IPS-NIHi11 (cell line): ENCODE data around the gene AGBL4.
A peak's percentile ranks its signal among the peaks of the same experiment; 100 is the strongest.

Experiments used
- DNase-seq: peaks from one replicate; pipeline ENCODE4 v3.0.0; 2012; ENCODE audit warnings: mixed read lengths, low spot score

Gene AGBL4

DNA sequence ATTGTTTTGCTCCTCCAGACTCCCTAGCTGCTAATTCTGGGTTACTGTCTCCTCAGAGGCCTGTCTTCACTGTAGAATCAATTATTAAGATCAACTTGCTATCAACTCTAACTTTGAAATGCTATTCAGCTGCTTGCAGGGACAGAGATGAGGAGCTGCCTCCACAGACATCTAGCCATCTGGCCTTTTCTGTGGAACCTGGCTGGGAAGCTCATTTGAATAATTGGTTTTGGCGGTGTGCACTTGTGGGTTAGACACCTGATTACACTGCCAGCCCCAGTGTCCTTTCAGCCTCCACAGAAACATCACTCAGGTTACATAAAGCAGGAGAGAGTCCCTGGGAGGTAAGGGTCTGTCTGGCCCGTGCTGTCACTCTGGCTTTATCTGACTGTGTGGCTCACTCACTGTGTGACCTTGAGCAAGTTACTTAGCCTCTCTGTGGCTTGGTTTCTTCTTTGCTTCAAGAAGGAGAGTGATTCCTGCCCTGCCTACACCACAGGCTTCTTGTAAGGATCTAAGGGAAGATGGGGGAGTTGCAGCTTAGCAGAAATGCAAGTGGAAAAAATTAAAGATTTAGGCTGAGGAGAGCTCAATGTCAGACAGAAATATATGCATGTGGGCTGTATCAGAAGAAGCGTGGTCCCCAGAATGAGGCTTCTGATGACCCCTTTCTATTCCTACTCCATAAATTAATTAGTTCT, 1378.7 kb downstream of the AGBL4 start:
- no peak for DNase-seq

DNA sequence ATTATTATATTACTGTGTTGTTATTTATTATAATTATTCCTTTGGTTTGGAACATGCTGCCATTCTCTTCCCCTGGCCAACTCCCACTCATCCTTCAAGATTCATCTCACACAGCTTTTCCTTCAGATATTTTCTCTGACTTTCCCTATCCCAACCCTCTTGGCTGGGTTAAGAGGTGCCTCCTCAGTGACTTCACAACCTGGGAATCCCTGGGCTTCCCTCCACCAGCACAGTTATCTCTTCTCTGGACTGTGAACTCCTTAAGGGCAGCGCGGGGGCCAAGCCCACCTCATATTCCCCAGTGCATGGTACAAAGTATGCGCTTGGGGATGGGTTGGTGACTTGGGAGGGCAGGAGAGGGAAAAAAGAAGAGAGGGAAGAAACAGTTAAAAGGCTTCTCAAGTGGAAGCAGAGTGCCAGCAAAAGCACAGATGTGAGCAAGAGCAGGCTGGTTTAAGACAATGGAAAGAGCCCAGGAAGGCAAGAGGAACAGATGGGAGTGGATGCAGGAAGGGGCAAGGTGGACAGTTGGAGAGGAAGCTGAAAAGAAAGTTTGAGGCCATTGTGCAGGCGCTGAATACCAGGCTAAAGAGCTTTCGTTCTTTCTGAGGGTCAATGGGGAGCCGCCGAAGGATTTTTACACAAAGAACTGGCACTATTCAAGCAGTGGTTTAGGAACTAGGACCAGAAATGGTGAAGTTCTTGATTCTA, 1379.4 kb downstream of the AGBL4 start:
- DNase-seq, result no peak

DNA sequence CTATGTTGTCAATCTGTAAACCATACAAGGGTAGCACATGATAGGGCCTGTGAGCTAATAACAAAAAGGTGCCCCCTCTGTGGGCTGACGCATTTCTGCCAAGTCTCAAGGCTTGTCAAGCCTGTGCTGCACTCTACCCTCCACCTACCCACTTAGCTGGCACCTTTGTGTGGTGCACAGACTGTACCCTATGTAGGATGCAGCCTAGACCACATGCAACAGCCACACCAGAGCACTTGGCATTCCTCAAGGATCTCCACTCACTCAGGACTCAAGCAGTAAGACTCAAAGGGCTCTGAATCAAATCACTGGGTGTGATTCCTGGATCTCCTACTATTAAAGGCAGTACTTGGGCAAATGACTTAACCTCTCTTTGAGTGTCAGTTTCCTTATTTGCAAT, 1380.6 kb downstream of the AGBL4 start:
- no peak for DNase-seq

DNA sequence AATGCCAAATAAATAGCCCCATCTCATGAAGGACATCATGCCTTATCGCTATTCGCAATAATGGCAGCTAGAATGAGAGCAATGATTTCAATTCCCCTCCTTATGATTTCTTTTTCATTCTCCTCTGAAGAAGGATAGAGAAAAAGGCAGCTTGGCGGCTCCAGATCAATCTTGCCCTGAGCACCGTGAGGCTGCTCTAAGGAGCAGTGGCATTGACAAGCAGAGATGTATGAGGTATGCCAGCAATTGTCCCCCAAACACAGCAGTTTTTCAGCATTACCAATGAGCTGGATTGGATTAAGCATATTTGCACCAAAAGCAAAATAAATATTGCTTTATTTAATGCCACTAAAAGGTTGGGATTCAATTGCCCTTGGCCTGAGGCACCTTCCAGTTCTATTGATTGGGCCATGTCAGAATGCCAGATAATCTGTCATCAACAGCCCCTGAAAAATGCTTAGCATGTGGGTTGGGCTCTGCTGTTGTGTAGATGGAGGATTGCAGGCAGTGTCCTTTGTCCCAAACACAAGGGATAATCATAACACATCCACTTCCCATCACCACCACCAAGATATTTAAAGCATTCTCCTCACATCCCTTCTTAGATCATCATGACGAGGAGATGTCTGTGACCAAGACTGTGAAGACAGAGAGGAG, 1382.8 kb downstream of the AGBL4 start:
- DNase-seq, result no peak

DNA sequence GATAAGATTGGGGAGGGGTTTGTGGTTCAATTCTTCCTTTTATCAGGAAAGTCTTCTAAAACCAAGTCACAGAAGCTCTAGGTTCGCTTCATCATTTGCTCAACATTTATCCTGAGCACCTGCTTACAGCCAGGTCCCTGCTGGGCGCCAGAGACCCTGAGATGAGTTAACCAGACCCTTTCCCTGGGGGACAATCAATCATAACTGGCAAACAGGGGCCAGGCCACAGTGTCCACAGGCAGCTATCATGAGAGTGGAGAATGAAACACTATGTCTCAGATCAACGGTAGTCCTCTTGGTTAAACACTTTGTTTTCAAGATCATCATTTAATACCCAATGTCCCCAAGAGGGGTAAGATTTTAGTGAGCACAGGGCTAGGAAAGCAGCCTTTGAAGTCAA, 1393.9 kb downstream of the AGBL4 start:
- DNase-seq, result no peak

DNA sequence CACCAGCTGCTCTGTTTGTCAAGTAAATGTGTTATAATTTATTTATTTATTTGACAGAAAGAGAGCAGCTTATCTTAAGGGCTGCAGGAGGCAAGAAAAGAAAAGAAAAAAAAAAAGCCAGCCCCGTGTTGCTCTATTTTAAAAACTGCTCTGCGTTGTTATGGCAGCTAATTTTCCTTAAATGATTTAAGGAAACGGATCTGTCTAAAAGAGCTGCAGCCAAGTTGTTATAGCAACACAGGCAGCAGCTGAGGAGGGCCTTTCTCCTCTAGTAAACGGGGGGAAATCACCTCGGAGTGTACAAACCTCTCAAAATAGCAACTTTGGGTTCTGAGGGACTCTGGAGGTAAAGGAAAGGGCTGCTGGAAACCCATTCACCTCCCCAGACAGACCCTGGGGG, 1396.3 kb downstream of the AGBL4 start:
- DNase-seq, result no peak

DNA sequence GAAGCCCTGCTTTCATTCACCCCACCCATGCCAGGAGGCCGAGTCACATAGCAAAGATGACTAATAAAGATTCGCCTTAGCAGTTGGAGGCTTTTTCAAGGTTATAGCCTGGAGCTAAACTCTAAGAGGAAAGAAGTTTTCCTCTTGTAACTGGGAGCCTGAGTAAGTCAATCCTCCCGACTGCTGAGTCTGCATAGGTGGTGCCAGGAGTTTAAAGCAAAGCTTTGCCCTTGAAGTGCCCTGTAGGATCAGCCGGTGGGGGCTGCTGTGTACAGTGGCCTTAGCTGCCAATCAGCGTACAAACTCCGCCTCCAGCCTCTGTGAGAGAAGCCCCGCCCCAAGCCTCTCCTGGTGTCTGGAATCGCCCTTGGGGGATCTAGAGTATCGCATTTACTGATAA, 1404.2 kb downstream of the AGBL4 start:
- DNase-seq, result peak; percentile 76

DNA sequence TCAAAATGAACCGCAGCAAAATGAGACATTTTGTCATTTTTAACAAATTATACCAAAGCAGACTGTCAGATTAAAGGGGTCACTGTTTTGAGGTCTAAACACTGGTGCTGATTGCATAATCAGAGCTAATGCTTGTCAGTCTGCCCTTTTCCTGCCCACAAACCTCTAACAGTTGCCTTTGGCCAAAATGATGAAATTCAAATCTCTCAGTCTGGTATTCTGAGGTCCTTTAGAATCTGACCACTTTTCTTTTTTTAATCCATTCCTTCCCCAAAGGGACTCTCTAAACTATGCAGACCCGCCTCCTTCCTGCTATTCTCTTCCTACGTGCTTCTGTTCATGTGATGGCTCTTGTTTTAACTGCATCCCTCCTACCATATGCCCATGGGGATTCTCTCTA, 1406.5 kb downstream of the AGBL4 start:
- no peak for DNase-seq

DNA sequence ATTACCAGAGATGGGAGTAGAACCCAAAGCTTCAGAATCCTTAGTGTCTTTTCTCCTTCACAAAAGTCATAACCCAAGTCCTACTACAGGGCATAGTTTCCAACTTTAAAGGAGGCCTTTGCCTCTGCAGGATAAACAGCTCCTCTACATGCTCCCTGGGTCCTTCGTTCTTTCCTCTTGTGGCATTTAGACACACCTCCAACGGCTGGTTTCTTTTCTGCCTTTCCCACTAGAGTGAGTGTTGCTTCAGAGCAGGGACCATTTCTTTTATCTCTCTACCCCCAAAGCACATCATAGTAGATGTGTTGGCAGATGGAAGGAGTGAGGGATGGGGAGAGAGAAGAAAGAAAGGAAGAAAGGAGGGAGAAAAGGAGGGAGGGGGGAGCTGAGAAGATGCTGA, 1407.0 kb downstream of the AGBL4 start:
- no peak for DNase-seq

DNA sequence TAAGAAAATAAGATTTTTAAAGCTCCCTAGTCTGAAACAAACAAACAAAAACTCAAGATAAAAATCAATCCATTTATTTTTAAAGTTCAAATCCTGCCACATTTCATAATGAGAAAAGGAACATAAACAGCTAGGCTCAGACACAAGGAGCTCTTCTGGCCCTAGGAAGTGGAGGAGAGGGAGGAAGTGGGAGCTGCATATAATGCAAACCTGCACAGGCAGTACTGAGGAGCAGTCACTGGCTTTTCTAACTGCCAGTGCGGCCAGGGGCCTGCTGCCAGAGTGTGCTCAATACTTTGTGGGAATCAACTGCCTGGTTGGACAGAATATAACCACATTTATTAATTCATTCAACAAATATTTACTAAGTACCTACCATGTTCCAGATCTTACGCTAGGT, 1411.9 kb downstream of the AGBL4 start:
- DNase-seq, result no peak

DNA sequence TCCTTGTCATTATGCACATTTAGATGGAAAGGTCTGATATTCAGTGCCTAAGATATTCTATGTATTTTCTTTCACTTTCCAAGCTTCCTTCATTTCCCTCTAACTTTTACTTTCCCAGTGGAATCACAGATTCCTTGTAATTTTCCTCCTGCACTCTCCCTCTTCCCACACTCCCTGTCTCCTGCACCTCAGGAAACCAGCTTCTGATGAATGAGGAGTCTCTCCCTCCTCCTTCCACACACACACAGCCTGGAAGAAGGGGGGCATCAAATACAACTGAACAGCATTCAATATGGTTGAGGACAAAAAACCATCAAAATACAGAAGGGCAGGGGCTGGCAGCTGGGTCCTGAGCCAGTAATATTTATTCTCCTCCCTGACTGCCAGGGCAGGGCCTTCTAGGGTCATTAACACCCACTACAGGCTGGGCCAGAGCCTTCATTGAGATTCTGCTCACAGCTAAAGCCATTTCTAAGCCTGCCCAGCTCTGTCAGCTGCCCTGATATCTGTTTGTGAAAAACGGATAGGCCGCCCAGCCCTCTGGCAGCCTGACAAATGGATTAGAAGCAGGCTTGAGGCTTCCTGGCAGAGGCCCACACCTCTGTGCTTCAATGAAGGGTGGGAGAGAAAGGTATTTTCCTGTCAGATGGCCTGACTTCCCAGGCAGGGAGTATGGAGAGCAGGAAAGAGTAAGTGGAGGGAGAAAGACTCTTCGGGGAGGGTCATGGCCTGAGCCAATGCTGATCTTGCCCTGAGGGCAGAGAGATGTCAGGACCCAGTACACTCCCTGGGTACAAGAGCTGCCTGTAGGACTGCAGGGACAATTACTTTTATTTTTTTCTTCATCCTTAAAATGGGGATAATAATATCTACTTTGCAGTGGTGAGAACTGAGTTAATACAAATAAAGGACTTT, 1412.9 kb downstream of the AGBL4 start:
- DNase-seq, result no peak

DNA sequence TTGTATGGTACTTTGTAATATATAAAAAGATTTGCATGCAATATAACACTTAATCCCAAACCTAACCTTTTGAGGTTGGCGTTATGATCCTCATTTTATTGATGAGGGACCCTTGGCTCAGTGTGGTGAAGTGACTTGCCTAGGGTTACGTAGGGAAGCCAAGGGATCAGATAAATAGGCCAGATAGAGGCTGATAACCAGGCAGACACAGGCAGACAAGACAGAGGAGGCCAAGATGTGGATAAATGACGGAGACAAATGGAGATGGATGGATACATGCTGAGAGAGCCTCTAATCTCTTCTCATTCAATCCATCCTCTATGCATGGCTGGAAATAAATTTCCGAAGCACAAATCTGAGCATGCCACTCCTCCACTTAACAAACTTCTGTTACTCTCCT, 1414.9 kb downstream of the AGBL4 start:
- no peak for DNase-seq

DNA sequence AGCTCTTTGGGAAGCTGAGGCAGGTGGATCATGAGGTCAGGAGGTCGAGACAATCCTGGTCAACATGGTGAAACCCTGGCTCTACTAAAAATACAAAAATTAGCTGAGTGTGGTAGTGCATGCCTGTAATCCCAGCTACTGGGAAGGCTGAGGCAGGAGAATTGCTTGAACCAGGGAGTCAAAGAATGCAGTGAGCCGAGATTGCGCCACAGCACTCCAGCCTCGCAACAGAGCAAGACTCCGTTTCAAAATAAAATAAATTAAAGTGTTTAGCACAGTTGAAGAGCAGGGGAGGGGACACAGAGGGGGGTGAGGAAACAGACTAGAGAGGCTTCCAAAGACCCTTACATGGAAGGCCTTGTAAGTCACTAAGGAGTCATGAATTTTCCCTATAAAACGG, 1420.5 kb downstream of the AGBL4 start:
- no peak for DNase-seq

DNA sequence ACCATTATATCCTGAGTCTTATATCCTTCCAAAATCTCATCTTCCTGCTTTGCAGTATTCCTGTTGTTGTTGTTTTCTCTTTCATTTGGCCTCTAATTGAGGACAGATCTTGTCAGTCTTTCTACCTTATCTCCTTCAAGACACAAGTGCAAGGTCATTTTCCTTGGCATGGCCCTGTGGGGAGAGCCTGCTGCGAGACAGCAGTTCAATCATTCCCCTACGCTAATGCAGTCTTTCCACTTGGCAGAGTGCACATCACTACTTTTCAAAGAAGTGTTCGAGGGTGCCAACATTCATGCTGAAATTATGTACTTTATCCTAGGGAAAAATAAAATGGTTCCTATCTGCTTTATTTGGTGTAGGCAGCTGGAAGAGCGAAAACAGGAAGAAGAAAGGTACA, 1421.4 kb downstream of the AGBL4 start:
- no peak for DNase-seq

DNA sequence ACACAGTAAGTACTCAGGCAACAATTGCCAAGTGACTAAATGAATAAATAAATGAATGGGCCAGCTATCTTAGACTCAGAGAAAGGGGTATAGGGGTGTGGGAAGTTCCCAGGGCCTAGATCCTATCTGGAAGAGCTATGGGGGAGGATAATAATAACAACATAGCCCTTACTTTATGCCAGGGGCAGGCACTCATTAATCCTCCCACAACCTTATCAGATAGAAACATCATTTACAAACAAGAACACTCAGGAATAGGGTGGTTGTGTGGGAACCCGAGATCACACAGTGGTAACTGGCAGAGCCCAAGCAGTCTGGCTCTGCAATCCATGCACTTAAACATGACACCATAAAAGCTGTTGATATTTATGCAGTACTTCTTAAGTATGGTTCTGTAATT, 1423.6 kb downstream of the AGBL4 start:
- no peak for DNase-seq

DNA sequence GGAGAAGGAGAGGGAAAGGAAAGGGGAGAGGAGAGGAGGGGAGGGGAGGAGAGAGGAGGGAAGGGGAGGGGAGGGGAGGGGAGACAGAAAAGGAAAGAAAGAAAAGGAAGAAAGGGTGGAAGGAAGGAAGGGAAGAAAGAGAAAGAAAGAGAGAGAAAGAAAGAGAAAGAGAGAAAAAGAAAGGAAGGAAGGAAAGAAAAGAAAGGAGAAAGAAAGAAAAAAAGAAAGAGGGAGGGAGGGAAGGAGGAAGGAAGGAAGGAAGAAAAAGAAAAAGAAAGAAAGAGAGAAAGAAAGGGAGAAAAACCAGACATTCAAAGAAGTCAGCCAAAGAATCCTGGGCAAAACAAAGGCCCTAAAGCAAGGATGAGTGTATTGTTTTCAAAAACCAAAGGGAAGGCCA, 1426.1 kb downstream of the AGBL4 start:
- no peak for DNase-seq

DNA sequence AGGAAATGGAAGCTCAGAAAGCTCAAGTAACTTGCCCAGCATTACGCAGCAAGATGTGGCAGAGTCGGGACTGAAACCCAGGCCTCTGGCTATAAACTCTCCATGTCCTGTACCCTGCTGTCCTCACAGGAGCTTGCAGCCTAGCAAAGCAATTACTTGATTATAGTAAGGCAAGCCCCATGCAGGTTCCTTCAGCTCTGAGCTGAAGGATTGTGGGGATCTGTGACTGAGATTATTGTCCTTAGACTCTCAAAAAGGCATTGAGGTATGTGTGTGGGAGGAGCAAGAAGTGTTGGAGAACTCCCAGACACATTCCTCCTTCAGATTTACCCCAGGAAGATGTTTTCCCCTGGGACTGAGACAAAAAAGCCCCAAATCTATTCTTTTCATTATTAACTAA, 1427.7 kb downstream of the AGBL4 start:
- DNase-seq, result peak; percentile 26

DNA sequence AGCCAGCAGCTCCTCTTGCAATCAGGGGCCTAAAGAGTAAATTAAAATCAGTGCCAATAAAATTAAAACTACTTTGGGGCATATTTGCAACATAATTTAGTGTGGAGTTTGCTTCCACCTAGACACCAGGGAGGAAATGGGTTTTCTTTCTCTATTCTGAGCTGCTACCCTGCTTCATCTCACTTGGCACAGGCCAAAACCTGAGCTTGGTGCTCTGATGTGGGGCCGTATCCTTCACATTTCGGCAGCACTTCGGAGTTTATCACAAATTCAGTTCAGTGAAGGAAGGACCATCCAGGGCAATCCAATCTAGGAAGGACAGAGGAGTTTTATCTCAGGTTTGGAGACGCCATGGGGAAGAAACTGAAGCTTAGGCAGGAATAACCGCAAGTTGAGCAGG, 1428.1 kb downstream of the AGBL4 start:
- no peak for DNase-seq

DNA sequence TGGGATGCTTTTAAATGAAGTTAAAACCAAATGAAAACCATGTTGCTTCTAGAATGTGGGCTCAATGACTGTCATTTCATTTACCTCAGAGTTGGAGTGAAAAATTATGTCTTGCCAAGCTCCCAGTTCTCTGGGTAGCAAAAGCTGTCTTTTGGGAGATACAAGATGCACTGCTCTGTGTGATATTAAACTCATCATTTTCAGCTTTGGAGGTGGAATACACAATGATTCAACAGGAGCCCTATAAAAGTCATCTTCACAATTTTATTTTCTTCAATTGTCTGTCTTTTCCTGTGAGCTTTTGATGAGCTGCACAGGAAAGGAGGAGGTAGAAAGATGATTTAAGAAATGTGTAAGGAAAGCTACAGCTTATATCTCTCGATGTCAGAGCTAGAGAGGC, 1431.4 kb downstream of the AGBL4 start:
- DNase-seq, result no peak

DNA sequence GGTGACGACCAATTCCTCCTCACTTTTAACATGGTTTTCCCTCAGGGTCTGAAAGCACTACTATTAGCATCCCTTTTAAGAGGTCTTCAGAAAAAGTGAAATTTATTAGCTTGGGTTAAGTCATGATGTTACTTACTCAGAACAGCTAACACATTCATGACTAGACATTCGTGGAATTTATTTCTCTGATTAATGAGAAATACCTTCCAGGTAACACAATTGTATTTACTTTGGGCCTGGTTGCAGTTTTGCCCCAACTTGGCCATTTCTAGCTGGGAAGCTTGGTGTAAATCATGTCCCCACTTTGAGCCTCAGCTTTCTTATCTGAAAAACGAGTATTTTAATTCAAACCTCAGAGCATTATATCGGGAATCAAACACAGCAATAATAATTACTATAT, 1432.6 kb downstream of the AGBL4 start:
- DNase-seq, result no peak

DNA sequence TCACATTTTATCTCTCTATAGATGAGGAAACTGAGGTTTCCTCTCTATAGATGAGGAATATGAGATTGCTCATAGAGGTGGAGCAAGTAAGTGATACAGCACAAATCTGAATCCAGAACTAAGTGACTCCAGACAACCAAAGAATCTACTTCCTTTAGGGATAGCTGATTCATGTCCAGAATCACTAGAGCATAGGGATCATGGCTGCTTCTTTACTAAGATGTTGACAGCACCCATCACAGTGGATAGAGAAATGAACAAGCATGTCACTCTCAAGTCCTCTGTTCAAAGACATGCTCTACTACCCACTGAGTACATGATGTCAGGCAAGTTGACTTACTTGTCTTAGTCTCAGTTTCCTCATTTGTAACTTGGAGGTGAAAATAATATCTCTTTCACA, 1435.7 kb downstream of the AGBL4 start:
- DNase-seq, result no peak

DNA sequence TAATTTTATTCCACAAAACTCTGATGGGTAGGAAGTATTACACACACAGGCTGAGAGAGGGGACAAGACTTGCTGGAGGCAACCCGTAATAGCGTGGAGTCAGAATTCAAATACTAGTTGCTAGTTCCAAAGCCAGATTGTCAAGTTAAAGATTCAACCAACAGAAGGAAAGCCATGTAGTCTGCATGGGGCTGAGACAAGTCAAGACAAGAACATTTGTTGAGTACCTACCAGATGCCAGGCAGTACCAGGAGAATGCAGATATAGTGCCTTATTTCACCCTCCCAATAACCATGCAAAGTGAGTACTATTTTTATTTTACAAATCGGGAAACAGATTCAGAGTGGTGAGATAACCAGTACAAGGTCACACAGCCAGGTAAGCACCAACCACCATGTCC, 1441.3 kb downstream of the AGBL4 start:
- no peak for DNase-seq
